HepG2 (cell line): ENCODE measurements around the gene CTNND2. TPM values are rescaled to one million over a fixed set of nuclear protein-coding genes. Genes with fewer than 3 reads are reported as not detected.

Experiments
- AKAP8 ChIP-seq: sonication (generic); formaldehyde crosslinking; IDR thresholded peaks from 2 replicates; pipeline ENCODE4 v1.5.1; 2020; ENCODE audit warnings: mild to moderate bottlenecking, missing genetic modification reagents
- ASH2L ChIP-seq: fragments of 300-600, 200-600 bp; sonication (generic); IDR thresholded peaks from 2 replicates; pipeline ENCODE4 v1.7.0; 2017; ENCODE audit warnings: low read depth, mild to moderate bottlenecking, moderate library complexity, mixed read lengths, low read length; ENCODE audit not compliant: insufficient read length
- CHD2 ChIP-seq: IDR thresholded peaks from 2 replicates; pipeline ENCODE4 v1.6.1; 2011; ENCODE audit warnings: low read depth, low read length, improper control_type of control experiment
- CREBL2 ChIP-seq: sonication (generic); formaldehyde crosslinking; IDR thresholded peaks from 2 replicates; pipeline ENCODE4 v1.8.1; 2023; ENCODE audit warnings: missing genetic modification reagents, mild to moderate bottlenecking, borderline replicate concordance
- HNF1A ChIP-seq, 2 experiments: sonication (generic) in 1 of 2; formaldehyde crosslinking in 1 of 2; IDR thresholded peaks; 2 replicates each; pipeline versions ENCODE4 v1.4.0 to v1.6.1; 2016 to 2020; ENCODE audit warnings: borderline replicate concordance in 1 of 2, low read depth in 1 of 2, mild to moderate bottlenecking in 1 of 2, missing genetic modification reagents in 1 of 2
- NFE2L1 ChIP-seq: sonication (generic); formaldehyde crosslinking; IDR thresholded peaks from 2 replicates; pipeline ENCODE4 v1.4.0; 2020; ENCODE audit warnings: missing genetic modification reagents, mild to moderate bottlenecking, borderline replicate concordance
- RXRA ChIP-seq: sonication (generic); formaldehyde crosslinking; IDR thresholded peaks from 2 replicates; pipeline ENCODE4 v1.5.1; 2020; ENCODE audit warnings: missing genetic modification reagents
- ZFP36 ChIP-seq: fragments of 150-350 bp; IDR thresholded peaks from 2 replicates; pipeline ENCODE4 v1.6.1; 2018; ENCODE audit warnings: borderline replicate concordance, low read length, low read depth; ENCODE audit not compliant: partially characterized antibody
- ZNF121 ChIP-seq: sonication (generic); formaldehyde crosslinking; IDR thresholded peaks from 2 replicates; pipeline ENCODE4 v1.5.0; 2020; ENCODE audit warnings: mild to moderate bottlenecking, missing genetic modification reagents
- ZNF382 ChIP-seq: sonication (generic); formaldehyde crosslinking; IDR thresholded peaks from 2 replicates; pipeline ENCODE4 v1.5.0; 2020; ENCODE audit warnings: missing genetic modification reagents, mild to moderate bottlenecking, borderline replicate concordance
- polyA plus RNA-seq, 8 experiments: library from polyadenylated mRNA; depleted of rRNA in 3 of 8; stranded (reverse) in 7 of 8; unstranded in 1 of 8; fragments of >200 nt; fragmentation: Illumina TruSeq in 4 of 8; extraction: Trizol in 4 of 8; gene quantifications; 2 replicates each; pipeline versions ENCODE4 v1.2.1 to v1.2.3, GENCODE V29; 2011 to 2016; ENCODE audit warnings: low read depth in 4 of 8, missing spikeins in 1 of 8, mixed read lengths in 1 of 8; ENCODE audit not compliant: insufficient read depth in 1 of 8
- total RNA-seq, 5 experiments: library from RNA; depleted of rRNA; stranded (reverse); fragments of >200 nt; fragmentation: Illumina TruSeq; extraction: Trizol; gene quantifications; 2 replicates each; pipeline ENCODE4 v1.2.3, GENCODE V29; 2016; ENCODE audit warnings: low read depth in 1 of 5
- TF ChIP-seq, protein P1 (sequence below): sonication (generic); formaldehyde crosslinking; IDR thresholded peaks from 2 replicates; pipeline ENCODE4; 2020; ENCODE audit warnings: missing genetic modification reagents, mild to moderate bottlenecking, borderline replicate concordance
- TF ChIP-seq, protein P2 (sequence below): sonication (generic); formaldehyde crosslinking; IDR thresholded peaks from 2 replicates; pipeline ENCODE4 v1.5.0; 2020; ENCODE audit warnings: mild to moderate bottlenecking, missing genetic modification reagents, moderate library complexity
- TF ChIP-seq, protein P3 (sequence below): sonication (generic); formaldehyde crosslinking; IDR thresholded peaks from 2 replicates; pipeline ENCODE4 v1.5.0; 2020; ENCODE audit warnings: mild to moderate bottlenecking, missing genetic modification reagents, borderline replicate concordance

The CTNND2 gene
- total and polyA plus RNA-seq, 2 of the 13 experiments (the other 11 are each of a cell fraction or from before 2014, with no cell fraction given): not detected

DNA sequence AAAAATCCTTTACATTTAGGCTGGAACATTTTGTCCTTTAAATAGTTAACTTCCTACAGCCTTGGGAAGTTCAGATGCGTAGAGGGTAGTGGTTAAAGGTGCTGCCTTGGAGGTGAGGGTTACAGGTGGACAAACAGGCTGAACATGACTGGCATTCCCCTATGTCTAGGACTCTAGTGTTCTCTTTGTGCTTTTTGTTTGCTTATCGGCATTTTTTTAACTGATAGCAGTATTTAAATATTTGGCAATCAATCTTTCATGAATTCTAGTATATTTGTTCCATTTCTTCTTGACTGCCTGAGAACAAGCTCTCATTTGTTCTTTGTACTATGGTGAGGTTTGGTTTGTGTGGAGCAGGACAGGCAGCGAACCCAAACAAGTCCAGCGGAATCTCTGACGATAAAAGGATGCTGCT lies 307.6 kb downstream of the CTNND2 start (continued):
- TF ChIP-seq RXRA (CRISPR knock-in tag) (peak; percentile 49; the same call in 1 of the 2 replicates), NFE2L1 (CRISPR knock-in tag) (no peak), ZNF382 (CRISPR knock-in tag) (no peak), CREBL2 (CRISPR knock-in tag) (no peak), HNF1A (IDR thresholded peaks at IDR 0.05; ENCODE audit: low read depth) (0 out of 2 replicates have a peak, but pooled peaks have one; percentile 50), HNF1A (CRISPR knock-in tag; IDR thresholded peaks at IDR 0.05; ENCODE audit: borderline replicate concordance) (peak; percentile 83; the same call in 1 of the 2 replicates), ZFP36 (no peak), CHD2 (no peak), ASH2L (peak; percentile 58), ZNF121 (CRISPR knock-in tag) (no peak), AKAP8 (no peak)
- TF ChIP-seq, protein P1, sequence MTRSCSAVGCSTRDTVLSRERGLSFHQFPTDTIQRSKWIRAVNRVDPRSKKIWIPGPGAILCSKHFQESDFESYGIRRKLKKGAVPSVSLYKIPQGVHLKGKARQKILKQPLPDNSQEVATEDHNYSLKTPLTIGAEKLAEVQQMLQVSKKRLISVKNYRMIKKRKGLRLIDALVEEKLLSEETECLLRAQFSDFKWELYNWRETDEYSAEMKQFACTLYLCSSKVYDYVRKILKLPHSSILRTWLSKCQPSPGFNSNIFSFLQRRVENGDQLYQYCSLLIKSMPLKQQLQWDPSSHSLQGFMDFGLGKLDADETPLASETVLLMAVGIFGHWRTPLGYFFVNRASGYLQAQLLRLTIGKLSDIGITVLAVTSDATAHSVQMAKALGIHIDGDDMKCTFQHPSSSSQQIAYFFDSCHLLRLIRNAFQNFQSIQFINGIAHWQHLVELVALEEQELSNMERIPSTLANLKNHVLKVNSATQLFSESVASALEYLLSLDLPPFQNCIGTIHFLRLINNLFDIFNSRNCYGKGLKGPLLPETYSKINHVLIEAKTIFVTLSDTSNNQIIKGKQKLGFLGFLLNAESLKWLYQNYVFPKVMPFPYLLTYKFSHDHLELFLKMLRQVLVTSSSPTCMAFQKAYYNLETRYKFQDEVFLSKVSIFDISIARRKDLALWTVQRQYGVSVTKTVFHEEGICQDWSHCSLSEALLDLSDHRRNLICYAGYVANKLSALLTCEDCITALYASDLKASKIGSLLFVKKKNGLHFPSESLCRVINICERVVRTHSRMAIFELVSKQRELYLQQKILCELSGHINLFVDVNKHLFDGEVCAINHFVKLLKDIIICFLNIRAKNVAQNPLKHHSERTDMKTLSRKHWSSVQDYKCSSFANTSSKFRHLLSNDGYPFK (CRISPR knock-in tag): no peak
- TF ChIP-seq, protein P2, sequence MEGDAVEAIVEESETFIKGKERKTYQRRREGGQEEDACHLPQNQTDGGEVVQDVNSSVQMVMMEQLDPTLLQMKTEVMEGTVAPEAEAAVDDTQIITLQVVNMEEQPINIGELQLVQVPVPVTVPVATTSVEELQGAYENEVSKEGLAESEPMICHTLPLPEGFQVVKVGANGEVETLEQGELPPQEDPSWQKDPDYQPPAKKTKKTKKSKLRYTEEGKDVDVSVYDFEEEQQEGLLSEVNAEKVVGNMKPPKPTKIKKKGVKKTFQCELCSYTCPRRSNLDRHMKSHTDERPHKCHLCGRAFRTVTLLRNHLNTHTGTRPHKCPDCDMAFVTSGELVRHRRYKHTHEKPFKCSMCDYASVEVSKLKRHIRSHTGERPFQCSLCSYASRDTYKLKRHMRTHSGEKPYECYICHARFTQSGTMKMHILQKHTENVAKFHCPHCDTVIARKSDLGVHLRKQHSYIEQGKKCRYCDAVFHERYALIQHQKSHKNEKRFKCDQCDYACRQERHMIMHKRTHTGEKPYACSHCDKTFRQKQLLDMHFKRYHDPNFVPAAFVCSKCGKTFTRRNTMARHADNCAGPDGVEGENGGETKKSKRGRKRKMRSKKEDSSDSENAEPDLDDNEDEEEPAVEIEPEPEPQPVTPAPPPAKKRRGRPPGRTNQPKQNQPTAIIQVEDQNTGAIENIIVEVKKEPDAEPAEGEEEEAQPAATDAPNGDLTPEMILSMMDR (CRISPR knock-in tag): no peak
- TF ChIP-seq, protein P3, sequence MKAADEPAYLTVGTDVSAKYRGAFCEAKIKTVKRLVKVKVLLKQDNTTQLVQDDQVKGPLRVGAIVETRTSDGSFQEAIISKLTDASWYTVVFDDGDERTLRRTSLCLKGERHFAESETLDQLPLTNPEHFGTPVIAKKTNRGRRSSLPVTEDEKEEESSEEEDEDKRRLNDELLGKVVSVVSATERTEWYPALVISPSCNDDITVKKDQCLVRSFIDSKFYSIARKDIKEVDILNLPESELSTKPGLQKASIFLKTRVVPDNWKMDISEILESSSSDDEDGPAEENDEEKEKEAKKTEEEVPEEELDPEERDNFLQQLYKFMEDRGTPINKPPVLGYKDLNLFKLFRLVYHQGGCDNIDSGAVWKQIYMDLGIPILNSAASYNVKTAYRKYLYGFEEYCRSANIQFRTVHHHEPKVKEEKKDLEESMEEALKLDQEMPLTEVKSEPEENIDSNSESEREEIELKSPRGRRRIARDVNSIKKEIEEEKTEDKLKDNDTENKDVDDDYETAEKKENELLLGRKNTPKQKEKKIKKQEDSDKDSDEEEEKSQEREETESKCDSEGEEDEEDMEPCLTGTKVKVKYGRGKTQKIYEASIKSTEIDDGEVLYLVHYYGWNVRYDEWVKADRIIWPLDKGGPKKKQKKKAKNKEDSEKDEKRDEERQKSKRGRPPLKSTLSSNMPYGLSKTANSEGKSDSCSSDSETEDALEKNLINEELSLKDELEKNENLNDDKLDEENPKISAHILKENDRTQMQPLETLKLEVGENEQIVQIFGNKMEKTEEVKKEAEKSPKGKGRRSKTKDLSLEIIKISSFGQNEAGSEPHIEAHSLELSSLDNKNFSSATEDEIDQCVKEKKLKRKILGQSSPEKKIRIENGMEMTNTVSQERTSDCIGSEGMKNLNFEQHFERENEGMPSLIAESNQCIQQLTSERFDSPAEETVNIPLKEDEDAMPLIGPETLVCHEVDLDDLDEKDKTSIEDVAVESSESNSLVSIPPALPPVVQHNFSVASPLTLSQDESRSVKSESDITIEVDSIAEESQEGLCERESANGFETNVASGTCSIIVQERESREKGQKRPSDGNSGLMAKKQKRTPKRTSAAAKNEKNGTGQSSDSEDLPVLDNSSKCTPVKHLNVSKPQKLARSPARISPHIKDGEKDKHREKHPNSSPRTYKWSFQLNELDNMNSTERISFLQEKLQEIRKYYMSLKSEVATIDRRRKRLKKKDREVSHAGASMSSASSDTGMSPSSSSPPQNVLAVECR (CRISPR knock-in tag): no peak
